RKO (cell line): Measurements from ENCODE around the gene TAF3.
"Not testable (repeated sequence)": the region's sequence is repeated elsewhere in the genome, so short reads cannot be mapped to it uniquely, and the experiment has no call there.

Experiments
- DNase-seq: peaks from one replicate; pipeline ENCODE4 v3.0.0-alpha.2; 2016; ENCODE audit warnings: low spot score

TAF3 gene, protein sequence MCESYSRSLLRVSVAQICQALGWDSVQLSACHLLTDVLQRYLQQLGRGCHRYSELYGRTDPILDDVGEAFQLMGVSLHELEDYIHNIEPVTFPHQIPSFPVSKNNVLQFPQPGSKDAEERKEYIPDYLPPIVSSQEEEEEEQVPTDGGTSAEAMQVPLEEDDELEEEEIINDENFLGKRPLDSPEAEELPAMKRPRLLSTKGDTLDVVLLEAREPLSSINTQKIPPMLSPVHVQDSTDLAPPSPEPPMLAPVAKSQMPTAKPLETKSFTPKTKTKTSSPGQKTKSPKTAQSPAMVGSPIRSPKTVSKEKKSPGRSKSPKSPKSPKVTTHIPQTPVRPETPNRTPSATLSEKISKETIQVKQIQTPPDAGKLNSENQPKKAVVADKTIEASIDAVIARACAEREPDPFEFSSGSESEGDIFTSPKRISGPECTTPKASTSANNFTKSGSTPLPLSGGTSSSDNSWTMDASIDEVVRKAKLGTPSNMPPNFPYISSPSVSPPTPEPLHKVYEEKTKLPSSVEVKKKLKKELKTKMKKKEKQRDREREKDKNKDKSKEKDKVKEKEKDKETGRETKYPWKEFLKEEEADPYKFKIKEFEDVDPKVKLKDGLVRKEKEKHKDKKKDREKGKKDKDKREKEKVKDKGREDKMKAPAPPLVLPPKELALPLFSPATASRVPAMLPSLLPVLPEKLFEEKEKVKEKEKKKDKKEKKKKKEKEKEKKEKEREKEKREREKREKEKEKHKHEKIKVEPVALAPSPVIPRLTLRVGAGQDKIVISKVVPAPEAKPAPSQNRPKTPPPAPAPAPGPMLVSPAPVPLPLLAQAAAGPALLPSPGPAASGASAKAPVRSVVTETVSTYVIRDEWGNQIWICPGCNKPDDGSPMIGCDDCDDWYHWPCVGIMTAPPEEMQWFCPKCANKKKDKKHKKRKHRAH

DNA sequence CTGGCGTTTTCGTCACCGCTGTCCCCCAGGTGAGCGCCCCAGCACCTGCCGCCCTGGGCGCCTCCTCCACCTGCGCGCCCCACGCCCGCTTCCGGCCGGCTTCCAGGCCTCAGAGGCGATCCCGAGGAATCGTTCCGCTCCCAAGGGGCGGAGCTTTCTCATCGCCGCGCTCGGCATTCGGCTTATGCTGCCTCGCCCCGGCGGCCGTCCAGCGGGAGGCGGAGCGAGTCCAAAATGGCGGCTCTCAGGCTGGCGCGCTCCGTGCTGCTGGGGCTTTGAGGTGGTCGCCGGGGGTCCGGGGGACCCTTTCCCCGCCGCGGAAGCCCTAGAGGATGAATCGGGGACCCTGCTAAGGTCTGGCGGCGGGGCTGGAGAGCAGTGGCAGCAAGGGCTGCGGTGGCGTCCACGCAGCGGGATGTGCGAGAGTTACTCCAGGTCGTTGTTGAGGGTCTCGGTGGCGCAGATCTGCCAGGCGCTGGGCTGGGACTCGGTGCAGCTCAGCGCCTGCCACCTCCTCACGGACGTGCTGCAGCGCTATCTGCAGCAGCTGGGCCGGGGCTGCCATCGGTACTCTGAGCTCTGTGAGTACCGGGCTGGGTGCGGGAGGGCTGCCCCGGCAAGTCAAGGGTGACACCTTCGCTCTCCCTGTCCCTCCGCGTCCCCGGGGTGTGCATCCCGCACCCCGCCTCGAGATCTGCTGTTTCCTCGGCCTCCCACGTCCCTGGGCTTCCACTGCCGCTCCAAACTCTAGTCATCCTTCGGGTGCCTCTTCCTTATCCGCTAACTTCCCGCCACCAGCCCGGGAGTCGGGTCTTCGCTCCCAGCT, at the start of gene TAF3:
TAF3 (plus strand) TSS at position 211 of the 826 bp plus-strand sequence; CDS start at position 416, 205 bp downstream.
- peak; percentile 93 for DNase-seq

DNA sequence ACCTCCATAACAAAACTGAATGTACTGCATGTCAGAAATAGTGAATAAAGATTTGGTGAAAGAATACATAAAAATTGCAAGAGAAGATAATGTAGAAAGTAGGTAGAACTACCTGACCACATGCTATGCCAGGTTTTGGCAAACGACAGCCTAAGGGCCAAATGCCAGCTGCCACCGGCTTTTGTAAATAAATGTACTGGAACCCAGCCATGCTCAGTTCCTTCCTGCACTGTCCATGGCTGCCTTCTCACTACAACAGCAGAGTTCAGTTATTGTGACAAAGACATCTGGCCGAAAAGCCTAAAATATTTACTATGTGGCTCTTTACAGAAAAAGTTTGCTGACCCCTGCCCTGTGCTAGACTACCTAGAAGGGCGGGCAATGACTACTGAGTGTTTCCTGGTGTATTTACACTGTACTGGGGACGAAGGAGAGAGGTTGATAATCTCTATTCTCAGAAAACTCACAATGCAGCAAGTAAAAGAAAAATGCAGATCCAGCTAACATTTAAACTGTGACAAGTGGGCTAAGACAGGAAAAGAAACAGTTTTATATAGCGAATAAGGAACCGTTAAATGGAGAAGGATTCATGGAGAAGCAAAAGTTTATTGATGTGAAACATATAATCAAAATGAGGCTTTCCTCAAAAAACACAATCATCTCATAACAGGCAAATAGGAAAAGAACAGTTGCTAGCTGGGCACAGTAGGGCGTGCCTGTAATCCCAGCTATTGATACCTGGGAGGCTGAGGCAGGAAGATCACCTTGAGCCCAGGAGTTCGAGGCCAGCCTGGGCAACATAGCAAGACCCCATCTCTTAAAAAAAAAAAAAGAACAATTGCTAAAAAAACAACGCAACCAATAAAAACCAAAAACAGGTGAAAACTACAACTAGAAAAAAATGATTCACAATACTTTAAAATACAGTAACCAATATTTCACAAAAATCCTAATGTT, 44.2 kb upstream of the TAF3 start:
- no peak for DNase-seq

- DNase-seq = no peak
These were observed 41.5 kb upstream of the TAF3 start for GRCh38 chr10:7776777-7777176.

DNA sequence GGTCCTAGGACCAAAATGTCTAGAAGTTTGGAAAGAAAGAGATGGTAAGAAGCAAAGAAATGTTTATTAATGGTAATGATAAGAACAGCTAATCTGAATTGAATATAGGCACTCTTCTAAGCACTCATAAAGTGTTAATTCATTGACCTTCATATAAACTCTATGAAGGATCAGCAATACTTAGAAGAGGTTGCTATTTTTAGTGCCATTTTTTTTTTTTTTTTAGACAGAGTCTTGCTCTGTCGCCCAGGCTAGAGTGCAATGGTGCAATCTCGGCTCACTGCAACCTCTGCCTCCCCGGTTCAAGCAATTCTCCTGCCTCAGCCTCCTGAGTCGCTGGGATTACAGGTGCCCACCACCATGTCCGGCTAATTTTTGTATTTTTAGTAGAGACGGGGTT, 36.1 kb upstream of the TAF3 start:
- not testable (repeated sequence) for DNase-seq

DNA sequence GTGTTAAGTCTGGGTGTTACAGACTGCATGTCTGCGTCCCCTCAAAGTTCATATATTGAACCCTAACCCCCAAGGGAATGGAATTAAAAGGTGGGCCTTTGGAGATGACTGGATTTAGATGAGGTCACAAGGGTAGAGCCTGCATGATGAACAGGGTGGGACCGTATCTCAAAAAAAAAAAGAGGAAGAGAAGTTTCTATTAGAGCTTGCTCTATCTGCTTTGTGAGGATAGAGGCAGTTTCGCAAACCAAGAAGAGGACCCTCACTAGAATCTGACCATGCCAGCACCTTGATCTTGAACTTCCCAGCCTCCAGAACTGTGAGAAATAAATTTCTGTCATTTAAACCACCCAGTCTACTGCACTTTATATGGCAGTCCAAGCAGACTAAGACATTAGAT, 31.9 kb upstream of the TAF3 start:
- DNase-seq = no peak

GRCh38 chr10:7787150-7787856, 31.0 kb upstream of the TAF3 start:
- peak; percentile 76 for DNase-seq

DNA sequence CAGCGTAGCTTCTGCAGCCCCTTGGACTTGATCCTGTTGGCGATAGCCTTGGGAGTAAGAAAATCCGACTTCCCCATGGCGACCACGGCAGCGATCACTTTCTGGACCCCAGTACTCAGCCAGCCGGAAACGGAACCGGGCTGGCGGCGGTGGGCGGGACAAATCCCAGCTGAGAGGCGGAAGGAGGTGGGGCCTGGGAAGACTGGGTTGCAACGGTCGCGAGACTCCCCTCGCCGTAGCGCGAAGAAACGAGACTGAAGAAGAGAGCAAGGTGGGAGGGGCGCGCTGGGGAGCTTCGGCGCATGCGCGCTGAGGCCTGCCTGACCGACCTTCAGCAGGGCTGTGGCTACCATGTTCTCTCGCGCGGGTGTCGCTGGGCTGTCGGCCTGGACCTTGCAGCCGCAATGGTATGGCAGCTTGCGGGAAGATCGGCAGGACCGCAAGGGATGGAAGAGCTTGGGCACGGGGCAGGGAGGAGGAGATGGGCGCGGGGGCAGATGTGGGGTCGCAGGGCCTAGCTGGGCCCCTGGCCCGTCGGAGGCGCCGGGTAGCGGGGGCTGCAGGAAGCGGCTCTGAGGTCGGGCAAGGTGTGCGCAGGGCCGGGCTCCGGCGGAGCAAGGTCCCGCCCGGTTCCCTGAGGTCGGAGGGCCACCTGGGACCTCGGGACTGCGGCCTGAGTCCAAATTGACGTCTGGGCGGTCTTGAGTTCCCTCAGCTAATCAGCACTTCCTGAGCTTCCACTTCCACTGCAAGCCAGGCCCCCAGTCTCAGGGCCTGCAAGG, 30.3 kb upstream of the TAF3 start, which contains the start of the genes ATP5F1C and KIN:
ATP5F1C (plus strand) TSS at position 321 of the 782 bp plus-strand sequence; CDS start at position 352, 31 bp downstream.
KIN (minus strand) TSS at position 137 of the 782 bp plus-strand sequence; CDS start at position 77, 60 bp downstream.
- peak; percentile 98 for DNase-seq

- peak; percentile 61 for DNase-seq
These were observed 29.5 kb upstream of the TAF3 start for GRCh38 chr10:7788639-7789286.

DNA sequence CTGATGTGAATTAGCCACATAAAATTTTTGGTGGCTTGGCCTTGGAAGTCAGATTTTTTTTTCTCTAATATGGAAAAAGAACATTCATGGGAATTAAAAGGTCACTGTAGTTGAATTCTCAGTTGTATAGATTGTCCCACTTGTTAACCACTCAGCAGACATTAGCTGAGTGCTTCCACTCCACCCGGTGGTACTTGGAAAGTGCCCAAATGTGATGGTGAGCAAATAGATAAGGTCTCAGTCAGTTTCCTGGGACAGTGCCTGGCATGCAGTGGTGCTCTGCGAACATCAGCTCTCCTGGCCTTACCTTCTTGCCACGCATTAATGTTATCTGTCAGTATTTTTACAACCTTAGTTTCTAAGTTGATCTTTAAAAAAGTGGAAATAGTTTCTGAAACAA, 28.9 kb upstream of the TAF3 start:
- DNase-seq = peak; percentile 70

- no peak for DNase-seq
These were observed 25.8 kb upstream of the TAF3 start for GRCh38 chr10:7792541-7792940.

DNA sequence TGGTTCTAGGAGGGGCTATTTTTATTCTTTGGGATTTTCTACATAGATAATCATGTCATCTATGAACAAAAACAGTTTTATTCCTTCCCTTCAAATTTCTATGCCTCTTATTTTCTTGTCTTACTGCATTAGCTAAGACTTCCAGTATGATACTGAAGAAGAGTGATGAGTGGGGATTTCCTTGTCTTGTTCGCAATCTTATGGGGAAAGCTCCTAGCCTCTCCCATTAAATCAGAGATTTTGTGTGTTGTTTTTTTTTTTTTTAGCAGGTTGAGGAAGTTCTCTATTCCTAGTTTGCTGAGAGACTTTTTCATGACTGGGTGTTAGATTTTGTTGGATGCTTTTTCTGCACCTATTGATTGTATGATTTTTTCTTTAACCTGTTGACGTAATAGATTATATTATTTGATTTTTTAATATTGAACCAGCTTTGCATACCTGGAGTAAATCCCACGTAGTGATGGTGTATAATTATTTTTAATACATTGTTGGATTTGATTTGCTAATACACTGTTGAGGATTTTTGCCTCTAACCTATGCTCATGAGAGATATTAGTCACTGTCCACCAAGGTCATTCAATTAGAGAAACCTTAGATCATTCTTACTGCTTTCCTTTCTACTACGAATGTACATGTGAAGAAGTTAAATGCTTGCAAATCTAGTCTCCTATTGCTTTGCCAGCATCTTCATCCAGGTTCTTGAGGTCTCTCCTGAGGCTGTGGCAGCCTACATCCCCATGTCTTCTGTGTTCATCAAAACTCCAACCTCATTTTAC, 23.9 kb upstream of the TAF3 start:
- no peak for DNase-seq

DNA sequence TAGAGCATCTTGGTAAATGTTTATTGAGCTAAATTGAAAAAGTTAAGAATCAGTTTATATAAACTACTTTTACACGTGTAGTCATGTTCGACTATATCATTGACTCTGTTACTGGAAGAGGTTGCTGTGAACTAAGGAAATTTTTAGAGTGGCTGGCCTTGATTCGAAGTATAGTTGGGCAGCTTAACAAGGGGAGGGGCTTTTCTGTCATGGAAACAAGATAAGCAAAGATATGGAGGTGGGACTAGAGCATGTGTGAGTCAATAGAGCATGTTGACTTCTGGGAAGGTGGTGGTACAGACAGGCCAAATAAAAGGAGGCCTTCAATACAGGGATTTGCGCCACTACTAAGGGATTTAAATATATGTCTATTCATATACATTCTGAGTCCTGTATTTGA, 22.7 kb upstream of the TAF3 start:
- DNase-seq = no peak

- DNase-seq = peak; percentile 88
These were observed 20.7 kb upstream of the TAF3 start for GRCh38 chr10:7797582-7797981.

DNA sequence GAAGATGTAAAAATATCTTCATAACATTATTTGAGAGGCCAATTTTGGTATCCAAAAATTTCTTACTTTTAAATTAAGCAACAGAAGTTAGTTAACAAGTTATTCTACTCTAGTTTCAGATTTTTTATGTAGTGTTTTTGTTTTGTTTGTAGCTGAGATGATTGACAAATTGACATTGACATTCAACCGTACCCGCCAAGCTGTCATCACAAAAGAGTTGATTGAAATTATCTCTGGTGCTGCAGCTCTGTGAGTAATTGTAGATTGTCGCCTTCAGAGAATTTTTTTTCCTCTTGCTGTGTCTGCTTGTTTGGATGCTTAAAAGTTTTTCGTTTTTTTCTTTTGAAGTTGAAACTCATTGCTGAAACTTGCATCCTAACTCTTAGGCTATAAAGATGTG, 15.7 kb upstream of the TAF3 start:
- DNase-seq = no peak

DNA sequence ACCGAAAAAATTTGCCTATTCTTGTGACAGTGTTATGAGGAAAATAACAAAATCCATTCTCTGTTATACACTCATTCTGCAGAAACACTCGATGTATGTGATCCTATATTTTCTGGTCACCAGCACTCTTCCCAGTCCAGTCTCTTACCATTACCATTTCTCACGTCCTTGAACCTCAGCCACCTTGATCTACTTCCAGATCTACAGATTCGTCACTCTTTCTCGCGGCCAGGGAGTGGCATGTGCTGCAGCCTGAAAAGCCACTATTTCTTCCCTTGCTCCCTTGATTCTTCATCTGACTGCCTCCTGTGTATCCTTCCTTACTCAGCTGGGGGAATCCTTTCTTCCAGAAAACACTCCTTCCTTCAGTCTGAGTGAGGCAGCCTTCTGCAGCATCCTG, 14.1 kb upstream of the TAF3 start:
- no peak for DNase-seq

DNA sequence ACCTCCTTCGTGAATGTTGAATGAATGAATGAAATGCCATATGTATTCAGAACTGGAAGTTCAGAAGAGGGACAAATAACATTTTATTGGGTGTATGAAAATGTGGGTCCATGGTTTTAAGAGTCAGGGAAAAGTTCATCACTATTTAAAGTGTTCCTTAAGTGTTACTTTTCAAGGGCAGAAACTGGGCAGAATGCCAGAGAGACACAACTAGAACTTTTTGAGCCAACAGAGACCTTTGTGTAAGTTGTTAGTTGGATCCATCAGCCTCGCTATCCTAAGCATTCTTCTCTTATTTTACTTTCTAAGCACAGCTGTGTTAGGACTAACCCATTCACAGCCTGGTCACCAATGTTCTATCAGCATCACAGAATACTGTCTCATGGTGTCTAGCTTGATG, 13.6 kb upstream of the TAF3 start:
- no peak for DNase-seq

DNA sequence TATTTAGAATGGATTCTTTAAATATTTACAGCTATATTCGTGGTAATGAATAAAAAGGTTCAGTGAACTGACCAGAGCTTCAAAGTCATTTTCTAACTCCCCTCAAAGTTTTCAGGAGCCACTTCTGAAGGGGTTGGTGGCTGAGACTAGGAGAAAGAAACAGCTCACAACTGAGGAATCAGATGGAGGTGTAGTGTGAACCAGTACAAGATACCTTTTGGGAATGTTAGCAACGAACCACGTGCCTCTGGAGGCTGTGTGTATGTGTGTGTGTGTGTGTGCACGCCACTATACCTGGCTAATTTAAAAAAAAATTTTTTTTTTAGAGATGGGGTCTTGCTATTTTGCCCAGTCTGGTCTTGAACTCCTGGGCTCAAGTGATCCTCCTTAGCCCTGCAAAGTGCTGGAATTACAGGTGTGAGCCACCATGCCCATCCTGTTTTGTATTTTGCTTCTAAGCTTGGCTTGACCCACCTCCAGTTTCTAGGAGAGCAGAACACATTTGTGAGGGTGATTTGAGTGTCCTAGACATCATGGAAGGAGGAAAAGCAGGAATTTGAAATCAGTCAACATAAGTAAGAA, 9.5 kb upstream of the TAF3 start:
- no peak for DNase-seq

DNA sequence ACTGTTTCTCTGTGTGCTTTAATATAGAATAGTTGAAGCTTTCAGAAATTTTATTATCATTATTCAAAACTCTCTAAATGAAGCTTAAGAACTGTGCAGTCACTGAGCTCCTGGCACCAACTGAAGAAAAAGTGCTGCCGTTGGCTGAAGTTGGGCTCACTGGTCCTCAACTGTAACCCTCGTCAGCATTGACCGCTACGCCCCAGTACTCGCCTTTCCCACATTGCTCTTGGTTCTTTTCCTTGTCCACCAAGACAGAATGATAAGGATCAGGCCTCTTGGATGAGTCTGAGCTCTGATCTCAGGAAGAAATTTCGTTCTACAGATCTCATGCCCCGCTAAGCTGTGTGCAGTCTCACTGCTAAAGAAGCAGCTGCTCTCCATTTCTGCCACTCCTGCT, 7.9 kb upstream of the TAF3 start:
- DNase-seq = no peak
